Measurements from ENCODE around the gene AHCY.
"Not testable (repeated sequence)": the region's sequence is repeated elsewhere in the genome, so short reads cannot be mapped to it uniquely, and the experiment has no call there.

The AHCY gene

GRCh38 chr20:34311118-34312023 lies 8.2 kb upstream of the AHCY start:
- TF ChIP-seq ZNF274 (IDR thresholded peaks at IDR 0.05; ENCODE audit: low read depth, low read length) = no peak
- H3K4me3 ChIP-seq (ENCODE audit: low read length) = no peak overlapping the region

- no peak overlapping the region for H3K4me3 ChIP-seq (ENCODE audit: low read length)
- no peak for TF ChIP-seq ZNF274 (IDR thresholded peaks at IDR 0.05; ENCODE audit: low read depth, low read length)
Measured at GRCh38 chr20:34310481-34311117, 7.4 kb upstream of the AHCY start.

GRCh38 chr20:34309691-34310090 lies 6.5 kb upstream of the AHCY start:
- H3K4me3 ChIP-seq (ENCODE audit: low read length) = no peak overlapping the region
- no peak for TF ChIP-seq ZNF274 (IDR thresholded peaks at IDR 0.05; ENCODE audit: low read depth, low read length)

- no peak overlapping the region for H3K4me3 ChIP-seq (ENCODE audit: low read length)
- no peak for TF ChIP-seq ZNF274 (IDR thresholded peaks at IDR 0.05; ENCODE audit: low read depth, low read length)
Measured at GRCh38 chr20:34305333-34306230, 2.4 kb upstream of the AHCY start.

- H3K4me3 ChIP-seq (ENCODE audit: low read length) = peak overlapping the region; percentile 95
- no peak for TF ChIP-seq ZNF274 (IDR thresholded peaks at IDR 0.05; ENCODE audit: low read depth, low read length)
Measured at GRCh38 chr20:34302312-34302722, 838 bp downstream of the AHCY start.

GRCh38 chr20:34301587-34302311 lies 1.4 kb downstream of the AHCY start:
- peak overlapping the region; percentile 95 for H3K4me3 ChIP-seq (ENCODE audit: low read length)
- no peak for TF ChIP-seq ZNF274 (IDR thresholded peaks at IDR 0.05; ENCODE audit: low read depth, low read length)

- H3K4me3 ChIP-seq (ENCODE audit: low read length) = peak overlapping the region; percentile 11; the same call in 1 of the 2 replicates
- TF ChIP-seq ZNF274 (IDR thresholded peaks at IDR 0.05; ENCODE audit: low read depth, low read length) = no peak
Measured at GRCh38 chr20:34300809-34301586, 2.2 kb downstream of the AHCY start.

- H3K4me3 ChIP-seq (ENCODE audit: low read length) = no peak overlapping the region
- no peak for TF ChIP-seq ZNF274 (IDR thresholded peaks at IDR 0.05; ENCODE audit: low read depth, low read length)
Measured at GRCh38 chr20:34300256-34300806, 2.8 kb downstream of the AHCY start.

- no peak for TF ChIP-seq ZNF274 (IDR thresholded peaks at IDR 0.05; ENCODE audit: low read depth, low read length)
Measured at GRCh38 chr20:34299556-34300255, 3.4 kb downstream of the AHCY start.

GRCh38 chr20:34298294-34298784 lies 4.8 kb downstream of the AHCY start:
- not testable (repeated sequence) for H3K4me3 ChIP-seq (ENCODE audit: low read length)

More at GRCh38 chr20:34299556-34300255, 3.4 kb downstream of the AHCY start:
- H3K4me3 ChIP-seq (ENCODE audit: low read length) = no peak overlapping the region

GRCh38 chr20:34296468-34296867 lies 6.7 kb downstream of the AHCY start:
- no peak overlapping the region for H3K4me3 ChIP-seq (ENCODE audit: low read length)
- TF ChIP-seq ZNF274 (IDR thresholded peaks at IDR 0.05; ENCODE audit: low read depth, low read length) = no peak

GRCh38 chr20:34295284-34295683 lies 7.9 kb downstream of the AHCY start:
- no peak overlapping the region for H3K4me3 ChIP-seq (ENCODE audit: low read length)
- no peak for TF ChIP-seq ZNF274 (IDR thresholded peaks at IDR 0.05; ENCODE audit: low read depth, low read length)

Data from GM08714 (cell line).